LNCaP clone FGC (cell line): ENCODE measurements around the gene IL17RE.

Experiments used
- DNase-seq: peaks from one replicate; pipeline ENCODE4 v3.0.0-alpha.2; 2011; ENCODE audit warnings: low read depth
- H3K4me3 ChIP-seq: 2 replicates; pipeline ENCODE4 v1.5.1; 2011; ENCODE audit warnings: mild to moderate bottlenecking, low read depth, low read length, control low read depth
- CTCF ChIP-seq: IDR thresholded peaks from 2 replicates; pipeline ENCODE4 v1.5.1; 2012; ENCODE audit warnings: mild to moderate bottlenecking; ENCODE audit not compliant: control insufficient read depth, insufficient read depth; ENCODE audit errors: extremely low read depth

IL17RE gene

GRCh38 chr3:9944271-9944670 lies 41.6 kb downstream of the IL17RE start:
- TF ChIP-seq CTCF, result no peak
- no peak overlapping the region for H3K4me3 ChIP-seq
- no peak for DNase-seq

- no peak for DNase-seq
- peak overlapping the region; percentile 67 for H3K4me3 ChIP-seq
- no peak for TF ChIP-seq CTCF
These were observed 42.7 kb downstream of the IL17RE start for GRCh38 chr3:9945358-9945757.

- DNase-seq, result peak; percentile 66
- peak; percentile 88 for TF ChIP-seq CTCF
- H3K4me3 ChIP-seq, result peak overlapping the region; percentile 67
These were observed 43.7 kb downstream of the IL17RE start for GRCh38 chr3:9946112-9947024.

- DNase-seq, result peak; percentile 56
- H3K4me3 ChIP-seq, result peak overlapping the region; percentile 67
- peak; percentile 65 for TF ChIP-seq CTCF
These were observed 44.7 kb downstream of the IL17RE start for GRCh38 chr3:9947025-9947995.

GRCh38 chr3:9948586-9948985 lies 45.9 kb downstream of the IL17RE start:
- TF ChIP-seq CTCF, result no peak
- DNase-seq, result no peak
- H3K4me3 ChIP-seq, result no peak overlapping the region

- TF ChIP-seq CTCF, result no peak
- H3K4me3 ChIP-seq, result no peak overlapping the region
- DNase-seq, result no peak
These were observed 46.5 kb downstream of the IL17RE start for GRCh38 chr3:9949115-9949514.
